HG03469 (cell line): ENCODE data around the gene PF4V1.

Source experiments
- ATAC-seq: cut with Tn5 transposase; IDR thresholded peaks from one replicate; pipeline ENCODE4 v1.9.1; 2021; ENCODE audit warnings: mild to moderate bottlenecking, moderate library complexity, moderate number of reproducible peaks; ENCODE audit not compliant: unreplicated experiment

The PF4V1 gene, protein sequence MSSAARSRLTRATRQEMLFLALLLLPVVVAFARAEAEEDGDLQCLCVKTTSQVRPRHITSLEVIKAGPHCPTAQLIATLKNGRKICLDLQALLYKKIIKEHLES

DNA sequence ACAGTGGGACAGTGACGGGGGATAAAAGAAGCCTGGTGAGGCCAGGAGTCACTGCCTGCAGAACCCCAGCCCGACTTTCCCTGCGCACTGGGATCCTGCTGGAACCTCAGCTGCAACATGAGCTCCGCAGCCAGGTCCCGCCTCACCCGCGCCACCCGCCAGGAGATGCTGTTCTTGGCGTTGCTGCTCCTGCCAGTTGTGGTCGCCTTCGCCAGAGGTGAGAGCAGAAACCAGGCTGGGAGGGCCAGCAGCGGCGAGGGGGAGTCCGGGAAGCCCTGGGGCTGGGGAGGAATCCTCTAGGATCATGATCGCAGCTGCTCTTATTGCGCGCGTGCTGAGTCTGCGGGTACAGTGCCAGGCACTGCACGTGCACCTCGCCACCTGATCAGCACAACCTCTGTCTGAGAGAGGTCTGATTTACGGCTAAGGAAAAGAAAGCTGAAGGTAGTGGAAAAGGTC lies at the start of gene PF4V1:
Gene PF4V1, plus strand, starts transcription at position 51 of the 459 bp plus-strand sequence. Its CDS starts 67 bp downstream, at position 118.
- no peak for ATAC-seq

DNA sequence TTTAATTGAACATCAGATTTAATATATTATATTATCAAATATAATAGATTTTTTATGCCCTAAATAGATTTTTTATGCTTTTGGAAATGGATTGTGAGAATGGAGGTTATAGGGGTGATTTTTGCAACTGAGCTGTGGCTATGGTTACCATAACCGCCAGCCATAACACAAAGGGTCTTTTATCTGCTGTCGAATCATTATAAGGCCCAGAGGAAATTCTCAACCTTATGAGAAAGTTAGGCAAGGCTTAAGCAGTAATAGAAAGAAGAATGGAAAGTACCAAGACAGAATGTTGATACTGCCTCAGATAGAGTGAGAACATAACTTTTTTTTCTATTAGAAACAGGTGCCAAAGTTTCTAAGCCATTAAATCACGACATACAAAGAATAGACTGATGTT lies 42.9 kb upstream of the PF4V1 start:
- ATAC-seq = no peak

DNA sequence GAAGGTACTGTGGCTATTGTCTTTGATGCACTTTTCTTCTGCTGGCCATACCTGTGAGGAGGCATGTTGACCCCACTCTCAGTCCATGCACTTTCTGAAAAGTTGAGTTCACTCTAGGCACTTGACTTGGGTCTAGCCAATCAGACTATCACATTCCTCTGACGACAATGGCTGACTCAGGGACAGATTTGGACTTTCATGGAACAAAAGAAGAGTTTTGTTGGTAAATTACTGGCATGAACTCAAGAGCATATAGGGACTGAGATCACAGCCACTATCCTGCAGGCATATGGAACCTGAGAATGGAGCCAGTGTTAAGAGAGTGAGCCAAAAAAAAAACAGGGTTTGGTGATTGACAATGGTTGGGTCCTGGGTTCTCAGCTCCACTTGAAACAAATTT lies 41.3 kb upstream of the PF4V1 start:
- no peak for ATAC-seq

DNA sequence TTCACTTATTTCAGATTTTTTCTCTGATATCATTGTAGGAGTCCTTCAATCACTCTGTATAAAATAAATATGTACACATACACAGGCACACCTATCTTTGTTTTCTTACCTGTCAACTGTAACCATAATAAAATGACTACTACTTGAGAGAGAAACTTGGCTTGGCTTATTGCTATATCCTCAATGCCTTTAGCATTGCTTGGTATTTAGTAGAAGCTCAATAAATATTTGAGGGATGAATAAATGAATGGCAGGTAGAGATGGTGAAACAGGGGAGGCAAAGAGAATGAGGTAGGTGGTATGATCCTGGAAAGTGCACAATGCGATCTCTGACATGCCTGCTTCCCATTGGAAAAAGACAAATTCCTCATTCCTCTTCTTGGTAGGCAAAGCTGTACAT lies 38.4 kb upstream of the PF4V1 start:
- ATAC-seq = no peak

DNA sequence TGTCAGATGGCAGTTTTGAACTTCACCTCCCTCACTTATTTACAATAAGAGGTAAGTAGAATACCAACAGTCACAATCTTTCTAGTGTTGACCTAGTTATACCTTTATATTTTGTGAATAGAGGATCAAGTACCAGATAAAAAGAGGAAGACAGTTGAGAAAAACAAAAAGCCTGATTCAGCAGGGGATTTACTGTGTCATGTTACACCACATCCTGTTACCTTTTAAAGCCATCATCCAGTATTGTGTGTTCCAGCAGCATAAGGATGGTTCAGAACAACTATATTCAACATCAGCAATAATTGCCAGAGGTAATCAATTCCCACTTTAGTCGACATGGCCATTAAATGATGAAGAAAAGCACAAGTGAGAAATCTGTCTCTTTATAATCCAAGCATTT lies 38.0 kb upstream of the PF4V1 start:
- peak; percentile 52 for ATAC-seq

DNA sequence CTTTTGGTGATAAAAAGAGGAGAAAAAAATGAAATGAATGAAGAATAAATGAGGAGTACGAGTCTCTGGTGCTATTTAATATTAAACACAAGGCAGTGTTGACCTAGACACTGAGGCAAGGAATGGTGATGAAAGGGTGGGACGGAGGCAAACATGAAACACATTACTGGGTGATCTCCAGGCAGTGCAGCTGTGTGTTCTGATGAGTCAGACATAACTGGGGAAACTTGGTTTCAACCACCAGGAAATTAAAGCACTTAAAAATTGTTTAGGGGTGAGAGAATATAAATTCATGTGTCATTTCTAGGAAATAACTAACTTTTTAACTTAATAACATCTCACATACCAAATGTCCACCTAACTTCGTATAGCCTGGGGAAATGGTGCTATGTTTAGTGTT lies 36.3 kb upstream of the PF4V1 start:
- ATAC-seq = no peak

DNA sequence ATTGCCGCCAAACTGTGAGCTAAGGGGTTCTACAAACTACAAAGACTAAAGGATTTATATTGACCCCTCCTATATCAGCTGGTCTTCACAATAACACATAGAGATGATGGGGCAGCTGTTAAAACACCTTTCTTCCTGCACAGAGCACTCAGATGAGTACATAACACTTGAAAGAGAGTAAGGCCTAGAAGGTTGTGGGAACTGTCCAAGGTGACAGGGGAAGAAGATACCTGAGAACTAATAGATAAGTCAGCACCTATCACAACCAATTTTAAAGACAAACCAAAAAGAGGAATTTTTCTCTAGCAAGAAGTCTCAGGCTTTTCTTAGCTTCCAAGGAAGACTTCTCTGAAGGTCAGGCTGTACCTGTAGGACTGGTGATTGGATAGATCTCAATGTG lies 35.8 kb upstream of the PF4V1 start:
- no peak for ATAC-seq

DNA sequence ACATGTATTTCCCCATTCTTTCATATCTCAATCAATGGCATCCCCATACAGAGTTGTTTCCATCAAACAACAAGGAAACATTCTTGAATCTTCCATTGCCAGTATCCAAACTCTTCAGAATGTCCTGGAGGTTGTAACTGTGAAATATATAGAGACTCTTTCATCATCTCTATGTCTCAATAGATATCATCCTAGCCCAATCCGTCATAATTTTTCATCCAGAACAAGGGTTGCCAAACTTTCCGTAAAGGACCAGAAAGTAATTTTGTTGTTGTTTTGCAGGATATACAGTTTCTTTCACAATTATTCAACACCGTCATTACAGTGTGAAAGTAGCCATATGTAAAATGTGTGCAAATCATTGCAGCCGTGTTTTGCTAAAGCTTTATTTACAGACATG lies 31.8 kb upstream of the PF4V1 start:
- no peak for ATAC-seq

DNA sequence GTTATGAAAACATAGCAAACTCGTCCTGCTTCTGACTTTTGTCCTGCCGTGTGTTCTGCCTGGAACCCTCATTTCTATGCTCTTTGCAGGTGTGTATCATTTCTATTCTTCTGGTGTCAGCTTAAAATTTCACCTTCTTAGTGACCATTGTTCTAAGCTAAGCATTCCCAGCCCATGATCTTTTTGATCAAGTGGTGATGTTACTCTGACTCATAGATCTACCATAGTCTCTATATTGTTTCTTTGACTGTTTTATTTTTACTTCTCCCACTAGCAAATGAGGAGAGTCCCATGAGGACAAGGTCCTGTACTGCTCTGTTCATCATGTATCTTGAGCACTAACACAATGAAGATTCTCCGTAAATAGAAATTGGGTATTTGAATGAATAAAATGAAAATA lies 30.7 kb upstream of the PF4V1 start:
- no peak for ATAC-seq

DNA sequence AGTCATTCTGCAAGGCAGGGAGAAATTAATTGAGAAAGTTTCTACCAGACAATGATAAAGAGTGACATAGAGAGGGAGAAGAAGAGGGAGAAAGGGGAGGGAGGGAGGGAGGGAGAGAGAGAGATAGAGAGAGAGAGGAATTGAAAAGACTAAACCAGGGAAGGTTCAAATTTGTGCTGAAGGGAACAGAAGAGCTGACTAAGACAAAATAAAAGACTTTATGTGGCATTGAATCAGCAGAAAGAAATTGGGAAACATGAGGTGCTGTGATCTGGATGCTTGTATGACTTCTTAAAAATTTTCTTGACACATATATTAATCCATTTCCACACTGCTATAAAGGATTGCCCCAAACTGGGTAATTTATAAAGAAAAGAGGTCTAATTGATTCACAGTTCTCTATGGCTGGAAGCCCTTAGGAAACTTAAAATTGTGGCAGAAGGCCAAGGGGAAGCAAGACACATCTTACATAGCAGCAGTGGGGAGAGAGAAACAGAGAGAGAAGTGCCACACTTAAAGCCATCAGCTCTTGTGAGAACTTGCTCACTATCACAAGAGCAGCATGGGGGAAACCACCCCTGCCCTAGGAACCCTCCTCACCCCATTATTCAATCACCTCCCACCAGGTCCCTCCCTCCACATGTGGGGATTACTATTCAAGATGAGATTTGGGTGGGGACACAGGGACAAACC lies 30.1 kb upstream of the PF4V1 start:
- ATAC-seq = no peak

DNA sequence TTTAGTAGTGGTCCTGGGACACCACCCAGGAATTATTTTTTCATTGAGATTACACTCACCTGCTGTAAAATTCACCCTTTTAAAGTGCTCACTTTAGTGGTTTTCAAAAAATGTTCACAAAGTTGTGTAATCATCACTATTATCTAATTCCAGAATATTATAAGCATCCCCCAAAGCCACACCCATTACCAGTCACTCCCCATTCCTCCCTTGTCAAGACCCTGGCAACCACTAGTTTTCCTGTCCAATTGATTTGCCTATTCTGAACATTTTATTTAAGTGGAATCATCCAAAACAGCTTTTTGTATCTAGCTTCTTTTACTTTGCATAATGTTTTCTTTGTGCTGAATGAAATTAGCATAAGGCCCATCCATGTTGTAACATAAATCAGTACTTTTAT lies 29.3 kb upstream of the PF4V1 start:
- no peak for ATAC-seq

DNA sequence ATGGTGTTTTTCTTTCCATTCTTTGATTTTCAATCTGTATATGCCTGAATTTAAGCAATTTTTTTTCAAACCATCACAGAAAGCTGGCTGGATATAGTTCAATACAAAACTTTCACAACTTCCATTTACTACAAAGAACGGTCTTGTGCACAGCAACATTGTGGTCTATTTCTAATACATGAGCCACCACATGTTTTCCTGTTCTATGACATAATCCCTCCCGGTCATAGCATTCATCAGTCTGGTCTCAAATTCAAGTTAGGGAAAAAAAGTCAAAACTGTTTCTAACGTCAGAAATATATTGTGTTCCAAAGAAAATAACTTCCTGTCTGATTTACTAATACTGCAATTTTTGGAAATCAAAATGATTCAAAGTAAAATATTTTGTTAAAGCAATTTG lies 24.1 kb upstream of the PF4V1 start:
- ATAC-seq = no peak

DNA sequence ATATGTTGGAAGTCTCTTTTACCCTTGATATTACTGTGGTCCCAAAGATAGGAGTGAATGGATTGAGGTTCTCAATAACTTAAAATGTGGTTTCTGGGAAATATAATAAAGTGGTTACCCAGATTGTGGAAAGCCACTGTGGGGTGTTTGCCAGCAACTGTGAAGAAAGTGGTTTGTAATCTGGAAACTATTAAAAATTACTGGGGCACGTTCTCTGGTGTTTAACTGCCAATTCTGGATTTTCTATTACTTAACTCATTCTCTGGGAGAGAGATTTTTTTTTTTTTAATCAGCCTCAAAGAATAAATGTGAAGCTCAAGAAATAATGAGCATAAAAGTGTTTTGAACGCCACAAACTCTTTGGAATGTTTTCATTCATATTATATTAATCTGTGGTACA lies 21.5 kb upstream of the PF4V1 start:
- no peak for ATAC-seq

DNA sequence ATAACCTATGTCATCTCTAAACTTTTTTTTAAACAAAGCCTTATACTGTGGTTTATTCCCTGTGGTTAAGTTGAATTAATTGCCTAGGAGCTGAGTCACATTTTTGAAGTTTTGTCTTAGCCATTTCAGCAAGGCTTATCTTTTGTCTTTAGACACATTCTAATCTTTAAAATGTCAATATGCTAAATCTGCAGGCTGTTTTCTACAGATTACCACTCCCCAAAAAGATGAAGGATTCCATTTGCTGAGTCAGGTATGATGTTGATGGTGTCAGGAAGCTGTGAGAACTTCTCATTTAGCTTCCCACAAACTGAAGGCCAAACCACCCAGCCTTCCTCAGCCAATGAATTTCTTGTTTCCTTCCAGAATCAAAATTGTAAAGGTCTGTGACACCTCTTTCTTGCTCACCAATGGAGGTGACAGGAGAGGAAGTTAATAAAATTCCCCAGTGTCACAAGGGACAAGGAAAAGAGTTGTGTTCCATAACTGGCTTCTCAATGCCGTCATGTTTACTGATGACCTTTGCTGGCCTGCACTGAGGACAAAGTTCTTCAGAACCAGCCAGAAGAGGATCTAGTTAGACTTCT lies 20.4 kb upstream of the PF4V1 start:
- no peak for ATAC-seq

DNA sequence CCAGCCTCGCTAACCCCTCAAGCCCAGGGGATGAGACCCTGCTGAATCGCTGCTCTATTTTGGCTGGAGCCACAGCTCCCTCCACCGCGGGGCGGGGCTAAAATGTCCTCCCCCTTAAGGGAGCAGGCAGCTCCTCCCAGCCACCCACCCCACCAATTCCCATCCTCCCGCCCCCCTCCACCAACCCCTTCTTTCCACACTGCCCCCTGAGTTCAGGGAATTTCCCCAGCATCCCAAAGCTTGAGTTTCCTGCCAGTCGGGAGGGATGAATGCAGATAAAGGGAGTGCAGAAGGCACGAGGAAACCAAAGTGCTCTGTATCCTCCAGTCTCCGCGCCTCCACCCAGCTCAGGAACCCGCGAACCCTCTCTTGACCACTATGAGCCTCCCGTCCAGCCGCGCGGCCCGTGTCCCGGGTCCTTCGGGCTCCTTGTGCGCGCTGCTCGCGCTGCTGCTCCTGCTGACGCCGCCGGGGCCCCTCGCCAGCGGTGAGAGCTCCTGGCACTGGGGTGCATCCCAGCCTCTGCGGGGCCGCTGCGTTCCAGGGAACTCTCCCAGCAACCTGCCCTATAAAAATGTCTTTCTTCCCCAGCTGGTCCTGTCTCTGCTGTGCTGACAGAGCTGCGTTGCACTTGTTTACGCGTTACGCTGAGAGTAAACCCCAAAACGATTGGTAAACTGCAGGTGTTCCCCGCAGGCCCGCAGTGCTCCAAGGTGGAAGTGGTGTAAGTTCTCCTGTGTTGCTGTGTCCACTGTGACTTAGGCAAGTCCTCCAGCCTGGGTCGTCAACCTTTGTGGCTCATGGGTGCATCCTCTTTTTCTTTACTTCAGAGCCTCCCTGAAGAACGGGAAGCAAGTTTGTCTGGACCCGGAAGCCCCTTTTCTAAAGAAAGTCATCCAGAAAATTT lies 16.5 kb upstream of the PF4V1 start, which contains the start of gene CXCL6:
Gene CXCL6, plus strand, starts transcription at position 306 of the 907 bp plus-strand sequence. Its CDS starts 73 bp downstream, at position 379.
- no peak for ATAC-seq

DNA sequence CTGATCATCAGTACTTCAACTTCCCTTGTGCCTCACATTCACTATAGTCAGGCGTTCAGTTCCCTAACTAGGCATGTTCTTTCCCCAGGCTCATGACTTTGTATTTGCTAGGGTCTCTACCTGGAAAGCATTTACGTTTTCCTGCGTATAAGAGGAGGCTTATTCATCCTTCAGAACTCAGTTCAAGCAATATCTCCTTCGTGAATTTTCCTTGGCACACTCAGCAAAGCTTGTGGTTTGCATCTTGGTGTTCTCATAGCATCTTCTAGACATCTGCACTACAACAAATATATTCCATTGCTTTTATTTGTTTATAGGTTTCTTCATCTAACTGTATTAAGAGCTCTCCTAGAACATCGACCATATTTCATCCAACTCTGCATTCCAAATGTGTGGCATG lies 14.0 kb upstream of the PF4V1 start:
- ATAC-seq = no peak

DNA sequence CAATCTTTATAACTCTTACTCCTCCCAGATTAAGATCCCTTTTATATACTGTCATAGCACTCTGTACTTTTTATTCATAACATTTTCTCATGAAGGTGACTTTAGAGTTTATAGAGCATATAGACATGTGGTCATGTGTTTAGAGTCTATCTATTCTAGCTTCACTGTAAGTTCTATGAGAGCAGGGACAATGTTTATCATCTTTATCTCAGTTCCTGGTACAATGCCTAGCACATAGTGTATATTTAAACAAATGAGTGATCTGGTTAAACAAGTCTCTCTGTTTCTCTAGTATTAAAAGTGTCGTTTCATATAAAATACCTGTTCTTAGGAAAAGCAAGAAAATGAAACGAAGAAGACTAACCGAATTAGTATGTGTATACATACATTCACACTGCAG lies 13.4 kb upstream of the PF4V1 start:
- ATAC-seq = no peak

DNA sequence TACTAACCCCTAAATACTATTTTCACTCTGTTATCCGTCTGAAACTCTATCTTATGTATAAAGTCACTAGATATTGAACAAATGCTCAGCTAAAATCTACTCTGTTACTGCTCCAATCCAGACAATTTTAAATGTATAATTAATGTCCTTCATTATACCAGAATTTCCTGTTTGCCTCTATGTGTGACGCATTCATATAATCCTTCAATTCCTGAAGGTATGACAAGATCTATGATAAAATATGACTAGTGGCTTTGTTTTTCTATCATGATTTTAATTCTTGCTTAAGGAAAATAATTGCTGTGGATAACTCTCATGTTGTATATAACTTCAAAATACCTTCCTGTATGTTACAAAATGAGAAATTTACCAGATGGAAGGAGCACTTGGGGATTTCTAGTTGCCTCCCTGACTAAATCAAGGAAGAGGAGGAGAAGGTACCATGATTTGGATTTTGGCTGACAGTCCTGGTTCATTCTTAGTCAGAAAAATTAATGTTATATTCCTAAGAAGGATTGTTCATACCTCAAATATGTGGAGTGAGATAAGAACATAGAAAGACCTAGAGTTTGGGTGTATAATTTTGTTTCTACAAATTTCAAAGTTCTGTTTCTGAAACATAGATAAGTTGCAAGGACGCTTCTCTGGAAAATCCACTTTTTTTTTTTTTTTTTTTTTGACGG lies 11.7 kb upstream of the PF4V1 start:
- ATAC-seq = no peak

DNA sequence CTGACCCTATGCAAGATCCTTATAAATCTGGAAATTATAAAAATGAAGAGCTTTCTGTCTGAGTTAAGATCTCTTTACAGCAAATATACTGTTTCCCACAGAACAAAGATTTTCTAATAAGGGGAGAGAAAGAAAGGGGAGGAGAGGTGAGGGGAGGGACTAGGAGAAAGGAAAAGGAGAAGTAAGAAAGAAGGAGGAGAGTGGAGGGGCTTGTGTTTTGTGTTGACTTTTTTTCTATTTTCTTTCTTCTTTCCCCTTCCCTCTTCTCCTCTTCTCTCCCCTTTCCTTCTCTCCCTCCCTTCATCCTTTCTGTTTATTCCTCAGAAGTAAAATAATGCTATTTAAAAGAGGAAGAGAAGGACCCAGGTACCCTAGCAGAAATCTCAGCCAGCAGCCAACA lies 10.4 kb upstream of the PF4V1 start:
- no peak for ATAC-seq

DNA sequence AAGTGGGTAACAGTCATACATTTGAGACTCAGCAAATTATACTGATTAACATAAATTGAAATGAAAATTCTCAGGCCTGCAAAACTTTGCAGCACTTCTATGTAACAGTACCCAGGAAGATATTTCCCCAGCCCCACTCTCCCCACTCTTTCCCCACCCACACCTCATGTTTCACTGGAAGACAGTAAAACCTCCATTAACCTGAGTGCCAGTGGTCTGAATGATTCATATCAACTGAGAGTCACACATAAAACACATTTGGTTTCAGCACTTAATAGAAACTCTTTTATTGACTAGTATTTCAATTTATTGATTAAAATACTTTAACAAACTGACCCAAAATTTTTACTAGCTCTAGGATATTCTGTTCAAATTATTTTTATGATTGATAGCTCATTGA lies 9.7 kb upstream of the PF4V1 start:
- no peak for ATAC-seq

DNA sequence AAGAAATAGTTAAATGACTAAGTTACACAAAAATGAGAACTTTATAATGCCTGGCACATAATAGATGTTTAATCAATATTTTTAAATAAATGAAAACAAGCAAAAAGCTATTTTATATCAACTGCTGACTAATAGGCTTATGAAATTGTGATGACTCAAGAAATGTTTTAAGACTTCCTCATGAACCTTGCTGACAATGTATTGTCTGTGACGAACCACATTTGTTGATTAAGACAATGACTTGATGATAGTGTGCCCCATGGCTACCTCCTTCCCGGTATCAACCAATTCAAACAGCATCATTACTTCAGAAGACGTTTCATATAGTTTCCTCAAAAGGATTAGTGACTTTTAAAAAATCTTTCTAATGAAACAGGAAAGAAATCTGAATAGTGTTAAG lies 8.8 kb upstream of the PF4V1 start:
- no peak for ATAC-seq
